GM23338 (cell line): ENCODE data around the gene KCTD1. TPM values are rescaled to one million over a fixed set of nuclear protein-coding genes. Genes with fewer than 3 reads are reported as not detected.

Experiments
- ATAC-seq: fragments of 200-7000 bp; cut with Tn5 transposase; 3 replicates; pipeline ENCODE4 v1.9.1; 2020
- DNase-seq: peaks from one replicate; pipeline ENCODE4 v3.0.0-alpha.2; 2015; ENCODE audit warnings: low spot score
- H2AFZ ChIP-seq: fragments of 200-600 bp; sonication (generic); 2 replicates; pipeline ENCODE4 v1.8.0; 2016; ENCODE audit warnings: antibody characterized with exemption, mild to moderate bottlenecking, moderate library complexity
- H3F3A ChIP-seq: fragments of 200-600 bp; sonication (generic); replicated peaks from 2 replicates; pipeline ENCODE4 v1.8.0; 2017; ENCODE audit warnings: antibody characterized with exemption, mixed run types, low read depth
- H3K27ac ChIP-seq: fragments of 200-600 bp; sonication (generic); 2 replicates; pipeline ENCODE4 v1.6.1; 2016; ENCODE audit warnings: low read depth
- H3K27me3 ChIP-seq: fragments of 200-600 bp; sonication (generic); 2 replicates; pipeline ENCODE4 v1.8.0; 2016; ENCODE audit warnings: mild to moderate bottlenecking, mixed run types, moderate library complexity; ENCODE audit not compliant: insufficient read depth
- H3K36me3 ChIP-seq: fragments of 200-600 bp; sonication (generic); 2 replicates; pipeline ENCODE4 v1.8.0; 2016; ENCODE audit warnings: mild to moderate bottlenecking; ENCODE audit not compliant: insufficient read depth
- H3K4me1 ChIP-seq: fragments of 200-600 bp; sonication (generic); 2 replicates; pipeline ENCODE4 v1.8.0; 2016; ENCODE audit warnings: mild to moderate bottlenecking, moderate library complexity; ENCODE audit not compliant: insufficient read depth
- H3K4me2 ChIP-seq: fragments of 200-600 bp; sonication (generic); 2 replicates; pipeline ENCODE4 v1.7.1; 2017; ENCODE audit warnings: mixed run types
- H3K4me3 ChIP-seq: fragments of 200-600 bp; sonication (generic); 2 replicates; pipeline ENCODE4 v1.6.1; 2016; ENCODE audit warnings: mixed run types
- H3K79me2 ChIP-seq: fragments of 200-600 bp; sonication (generic); replicated peaks from 2 replicates; pipeline ENCODE4 v1.8.0; 2017; ENCODE audit warnings: mild to moderate bottlenecking; ENCODE audit not compliant: insufficient read depth
- H3K9me2 ChIP-seq: fragments of 200-600 bp; sonication (generic); 2 replicates; pipeline ENCODE4 v1.8.0; 2017; ENCODE audit not compliant: insufficient read depth
- H4K20me1 ChIP-seq: fragments of 200-600 bp; sonication (generic); replicated peaks from 2 replicates; pipeline ENCODE4 v1.8.0; 2017; ENCODE audit warnings: mild to moderate bottlenecking; ENCODE audit not compliant: insufficient read depth
- H3K27ac Mint-ChIP-seq: 2 replicates; pipeline ENCODE4 v1.8.0; 2020; ENCODE audit warnings: inconsistent platforms, mild to moderate bottlenecking, moderate library complexity, mixed read lengths
- H3K27me3 Mint-ChIP-seq: 3 replicates; pipeline ENCODE4 v1.8.0; 2022; ENCODE audit warnings: low read depth, mild to moderate bottlenecking, moderate library complexity, mixed read lengths, inconsistent platforms; ENCODE audit not compliant: insufficient read depth, poor library complexity
- H3K36me3 Mint-ChIP-seq: 3 replicates; pipeline ENCODE4 v1.8.0; 2021; ENCODE audit warnings: low read depth, mild to moderate bottlenecking, inconsistent platforms, moderate library complexity, mixed read lengths
- H3K4me1 Mint-ChIP-seq: 3 replicates; pipeline ENCODE4 v1.8.0; 2020; ENCODE audit warnings: mild to moderate bottlenecking, inconsistent platforms, mixed read lengths
- H3K4me3 Mint-ChIP-seq: 3 replicates; pipeline ENCODE4 v1.8.0; 2021; ENCODE audit warnings: moderate library complexity, mild to moderate bottlenecking, inconsistent platforms, mixed read lengths
- H3K9me3 Mint-ChIP-seq: 3 replicates; pipeline ENCODE4 v1.8.0; 2020; ENCODE audit warnings: moderate library complexity, mild to moderate bottlenecking, inconsistent platforms, mixed read lengths
- CREB1 ChIP-seq: fragments of 250-450 bp; sonication (Bioruptor Pico); IDR thresholded peaks from 2 replicates; pipeline ENCODE4 v1.5.0; 2020; ENCODE audit warnings: low read depth, mild to moderate bottlenecking, moderate library complexity
- EZH2 ChIP-seq: fragments of 200-600 bp; sonication (generic); IDR thresholded peaks from one replicate; pipeline ENCODE4 v1.8.0; 2017; ENCODE audit warnings: antibody characterized with exemption, mild to moderate bottlenecking, low read depth; ENCODE audit not compliant: unreplicated experiment
- JUNB ChIP-seq: IDR thresholded peaks from one replicate; pipeline ENCODE4 v1.6.1; 2016; ENCODE audit warnings: antibody characterized with exemption; ENCODE audit not compliant: unreplicated experiment
- NANOG ChIP-seq: IDR thresholded peaks from 2 replicates; pipeline ENCODE4 v1.6.1; 2016; ENCODE audit warnings: antibody characterized with exemption, borderline replicate concordance
- POLR2AphosphoS5 ChIP-seq: IDR thresholded peaks from 2 replicates; pipeline ENCODE4 v1.6.1; 2016; ENCODE audit warnings: antibody characterized with exemption, low read depth
- STAT1 ChIP-seq: IDR thresholded peaks from one replicate; pipeline ENCODE4 v1.6.1; 2016; ENCODE audit warnings: antibody characterized with exemption; ENCODE audit not compliant: unreplicated experiment
- ZNF114 ChIP-seq: fragments of 250-450 bp; sonication (Bioruptor Pico); IDR thresholded peaks from 2 replicates; pipeline ENCODE4 v1.5.0; 2020; ENCODE audit warnings: mild to moderate bottlenecking, moderate library complexity
- ZNF331 ChIP-seq: fragments of 250-450 bp; sonication (Bioruptor Pico); IDR thresholded peaks from 2 replicates; pipeline ENCODE4 v1.5.0; 2020; ENCODE audit warnings: low read depth, mild to moderate bottlenecking, moderate library complexity
- polyA plus RNA-seq: library from polyadenylated mRNA; unstranded; fragments of >200 nt; fragmentation: Nextera tagmentation; extraction: Ambion mirVana; gene quantifications from 2 replicates; pipeline ENCODE4 v1.2.1, GENCODE V29; 2016
- total RNA-seq: library from RNA; depleted of rRNA; stranded (reverse); fragments of >200 nt; shearing (Covaris generic); gene quantifications from 2 replicates; pipeline ENCODE4 v1.2.3, GENCODE V29; 2014
- TF ChIP-seq, protein P1 (sequence below): fragments of 250-450 bp; sonication (Bioruptor Pico); IDR thresholded peaks from 2 replicates; pipeline ENCODE4 v1.5.0; 2020; ENCODE audit warnings: mild to moderate bottlenecking, moderate library complexity

KCTD1 gene
- total and polyA plus RNA-seq, 2 experiments from 2014 or later = 7.1 to 20.5 TPM

DNA sequence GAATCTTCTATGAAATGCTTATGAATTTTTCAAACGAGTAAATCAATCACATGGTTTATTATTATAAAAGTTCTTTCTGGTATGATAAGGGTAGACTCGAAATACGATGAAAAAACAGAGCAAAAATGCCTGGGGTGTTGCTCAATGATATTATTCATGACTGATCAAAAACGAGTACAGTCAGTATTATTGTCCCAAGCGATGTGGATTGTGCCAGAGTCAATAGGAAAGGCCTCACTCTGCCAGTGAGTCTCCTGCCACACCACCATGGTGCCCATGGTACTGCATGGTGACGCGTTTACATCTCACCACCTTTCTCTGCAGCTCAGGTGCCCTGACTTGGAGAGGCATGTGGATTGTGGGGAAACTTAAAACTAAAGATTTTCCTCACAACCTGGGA lies 58.5 kb downstream of the KCTD1 start (continued):
- TF ChIP-seq, protein P1, sequence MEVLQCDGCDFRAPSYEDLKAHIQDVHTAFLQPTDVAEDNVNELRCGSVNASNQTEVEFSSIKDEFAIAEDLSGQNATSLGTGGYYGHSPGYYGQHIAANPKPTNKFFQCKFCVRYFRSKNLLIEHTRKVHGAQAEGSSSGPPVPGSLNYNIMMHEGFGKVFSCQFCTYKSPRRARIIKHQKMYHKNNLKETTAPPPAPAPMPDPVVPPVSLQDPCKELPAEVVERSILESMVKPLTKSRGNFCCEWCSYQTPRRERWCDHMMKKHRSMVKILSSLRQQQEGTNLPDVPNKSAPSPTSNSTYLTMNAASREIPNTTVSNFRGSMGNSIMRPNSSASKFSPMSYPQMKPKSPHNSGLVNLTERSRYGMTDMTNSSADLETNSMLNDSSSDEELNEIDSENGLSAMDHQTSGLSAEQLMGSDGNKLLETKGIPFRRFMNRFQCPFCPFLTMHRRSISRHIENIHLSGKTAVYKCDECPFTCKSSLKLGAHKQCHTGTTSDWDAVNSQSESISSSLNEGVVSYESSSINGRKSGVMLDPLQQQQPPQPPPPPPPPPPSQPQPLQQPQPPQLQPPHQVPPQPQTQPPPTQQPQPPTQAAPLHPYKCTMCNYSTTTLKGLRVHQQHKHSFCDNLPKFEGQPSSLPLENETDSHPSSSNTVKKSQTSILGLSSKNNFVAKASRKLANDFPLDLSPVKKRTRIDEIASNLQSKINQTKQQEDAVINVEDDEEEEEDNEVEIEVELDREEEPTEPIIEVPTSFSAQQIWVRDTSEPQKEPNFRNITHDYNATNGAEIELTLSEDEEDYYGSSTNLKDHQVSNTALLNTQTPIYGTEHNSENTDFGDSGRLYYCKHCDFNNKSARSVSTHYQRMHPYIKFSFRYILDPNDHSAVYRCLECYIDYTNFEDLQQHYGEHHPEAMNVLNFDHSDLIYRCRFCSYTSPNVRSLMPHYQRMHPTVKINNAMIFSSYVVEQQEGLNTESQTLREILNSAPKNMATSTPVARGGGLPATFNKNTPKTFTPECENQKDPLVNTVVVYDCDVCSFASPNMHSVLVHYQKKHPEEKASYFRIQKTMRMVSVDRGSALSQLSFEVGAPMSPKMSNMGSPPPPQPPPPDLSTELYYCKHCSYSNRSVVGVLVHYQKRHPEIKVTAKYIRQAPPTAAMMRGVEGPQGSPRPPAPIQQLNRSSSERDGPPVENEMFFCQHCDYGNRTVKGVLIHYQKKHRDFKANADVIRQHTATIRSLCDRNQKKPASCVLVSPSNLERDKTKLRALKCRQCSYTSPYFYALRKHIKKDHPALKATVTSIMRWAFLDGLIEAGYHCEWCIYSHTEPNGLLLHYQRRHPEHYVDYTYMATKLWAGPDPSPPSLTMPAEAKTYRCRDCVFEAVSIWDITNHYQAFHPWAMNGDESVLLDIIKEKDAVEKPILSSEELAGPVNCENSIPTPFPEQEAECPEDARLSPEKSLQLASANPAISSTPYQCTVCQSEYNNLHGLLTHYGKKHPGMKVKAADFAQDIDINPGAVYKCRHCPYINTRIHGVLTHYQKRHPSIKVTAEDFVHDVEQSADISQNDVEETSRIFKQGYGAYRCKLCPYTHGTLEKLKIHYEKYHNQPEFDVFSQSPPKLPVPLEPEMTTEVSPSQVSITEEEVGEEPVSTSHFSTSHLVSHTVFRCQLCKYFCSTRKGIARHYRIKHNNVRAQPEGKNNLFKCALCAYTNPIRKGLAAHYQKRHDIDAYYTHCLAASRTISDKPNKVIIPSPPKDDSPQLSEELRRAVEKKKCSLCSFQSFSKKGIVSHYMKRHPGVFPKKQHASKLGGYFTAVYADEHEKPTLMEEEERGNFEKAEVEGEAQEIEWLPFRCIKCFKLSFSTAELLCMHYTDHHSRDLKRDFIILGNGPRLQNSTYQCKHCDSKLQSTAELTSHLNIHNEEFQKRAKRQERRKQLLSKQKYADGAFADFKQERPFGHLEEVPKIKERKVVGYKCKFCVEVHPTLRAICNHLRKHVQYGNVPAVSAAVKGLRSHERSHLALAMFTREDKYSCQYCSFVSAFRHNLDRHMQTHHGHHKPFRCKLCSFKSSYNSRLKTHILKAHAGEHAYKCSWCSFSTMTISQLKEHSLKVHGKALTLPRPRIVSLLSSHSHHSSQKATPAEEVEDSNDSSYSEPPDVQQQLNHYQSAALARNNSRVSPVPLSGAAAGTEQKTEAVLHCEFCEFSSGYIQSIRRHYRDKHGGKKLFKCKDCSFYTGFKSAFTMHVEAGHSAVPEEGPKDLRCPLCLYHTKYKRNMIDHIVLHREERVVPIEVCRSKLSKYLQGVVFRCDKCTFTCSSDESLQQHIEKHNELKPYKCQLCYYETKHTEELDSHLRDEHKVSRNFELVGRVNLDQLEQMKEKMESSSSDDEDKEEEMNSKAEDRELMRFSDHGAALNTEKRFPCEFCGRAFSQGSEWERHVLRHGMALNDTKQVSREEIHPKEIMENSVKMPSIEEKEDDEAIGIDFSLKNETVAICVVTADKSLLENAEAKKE (CRISPR knock-in tag) = no peak
- TF ChIP-seq JUNB (no peak), NANOG (no peak), ZNF331 (CRISPR knock-in tag) (no peak), CREB1 (CRISPR knock-in tag) (no peak), POLR2AphosphoS5 (no peak), EZH2 (no peak)

DNA sequence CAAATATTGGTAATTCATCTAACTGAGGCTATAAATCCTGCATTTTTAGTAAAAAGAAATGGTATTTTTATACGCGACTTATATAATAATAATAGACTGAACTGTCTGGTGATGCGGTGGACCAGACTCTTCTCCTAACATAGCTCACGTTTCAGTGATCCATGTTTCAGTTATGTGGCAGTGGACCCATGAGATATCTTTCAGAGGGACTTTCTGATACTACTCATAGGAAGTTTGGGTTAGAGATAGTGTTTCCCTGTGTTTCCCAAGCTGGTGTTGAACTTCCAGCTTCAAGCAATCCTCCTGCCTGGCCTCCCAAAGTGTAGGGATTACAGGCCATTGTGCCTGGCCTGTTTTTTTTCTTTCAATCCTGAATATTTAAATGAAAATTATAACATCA lies 59.2 kb downstream of the KCTD1 start:
- Histone ChIP-seq H3K27ac (no peak overlapping the region), H3F3A (no peaks in the 10 kb centered on the region), H3K36me3 (no peaks in the 10 kb centered on the region), H3K4me1 (no peaks in the 10 kb centered on the region), H3K9me2 (no peaks in the 10 kb centered on the region), H4K20me1 (no peaks in the 10 kb centered on the region), H3K4me2 (no peak overlapping the region), H3K4me3 (no peak overlapping the region), H3K27me3 (no peaks in the 10 kb centered on the region), H3K79me2 (no peaks in the 10 kb centered on the region), H2AFZ (no peak overlapping the region)
- Mint-ChIP-seq H3K9me3 (no peaks in the 10 kb centered on the region), H3K4me3 (no peak overlapping the region), H3K27ac (no peak overlapping the region), H3K36me3 (peaks cover 3% of the 10 kb centered on the region; the same call in 1 of the 3 replicates), H3K27me3 (no peaks in the 10 kb centered on the region), H3K4me1 (peaks cover 7% of the 10 kb centered on the region)
- DNase-seq = no peak
- ATAC-seq = no peak
- TF ChIP-seq EZH2 = no peak
- no peak for TF ChIP-seq JUNB
- TF ChIP-seq, protein P1 (CRISPR knock-in tag) = no peak
- no peak for TF ChIP-seq ZNF114
- no peak for TF ChIP-seq ZNF331 (CRISPR knock-in tag)
- no peak for TF ChIP-seq STAT1
